Measurements from ENCODE around the gene PHF23.

PHF23 gene

GRCh38 chr17:7203391-7203790 is 35.9 kb downstream of the PHF23 start:
- DNase-seq (ENCODE audit: low read depth): no peak

GRCh38 chr17:7196651-7197401 is 42.4 kb downstream of the PHF23 start:
- DNase-seq (ENCODE audit: low read depth): no peak

- no peak for DNase-seq (ENCODE audit: low read depth)
Measured at GRCh38 chr17:7195971-7196370, 43.3 kb downstream of the PHF23 start.

- DNase-seq (ENCODE audit: low read depth): no peak
Measured at GRCh38 chr17:7192271-7192937, 46.9 kb downstream of the PHF23 start.

- no peak for DNase-seq (ENCODE audit: low read depth)
Measured at GRCh38 chr17:7191571-7192270, 47.5 kb downstream of the PHF23 start.

GRCh38 chr17:7191069-7191468 is 48.2 kb downstream of the PHF23 start:
- no peak for DNase-seq (ENCODE audit: low read depth)

- DNase-seq (ENCODE audit: low read depth): no peak
Measured at GRCh38 chr17:7190276-7190917, 48.9 kb downstream of the PHF23 start.

GRCh38 chr17:7186241-7186640 is 53.0 kb downstream of the PHF23 start:
- no peak for DNase-seq (ENCODE audit: low read depth)

Data from CMK (cell line).